GOT3 (cell line): ENCODE measurements around the gene SLIT1.

ENCODE experiments used
- DNase-seq: peaks from one replicate; lab custom pipeline; 2025; ENCODE audit warnings: mixed read lengths; lab: John Stamatoyannopoulos, UW

Gene SLIT1

DNA sequence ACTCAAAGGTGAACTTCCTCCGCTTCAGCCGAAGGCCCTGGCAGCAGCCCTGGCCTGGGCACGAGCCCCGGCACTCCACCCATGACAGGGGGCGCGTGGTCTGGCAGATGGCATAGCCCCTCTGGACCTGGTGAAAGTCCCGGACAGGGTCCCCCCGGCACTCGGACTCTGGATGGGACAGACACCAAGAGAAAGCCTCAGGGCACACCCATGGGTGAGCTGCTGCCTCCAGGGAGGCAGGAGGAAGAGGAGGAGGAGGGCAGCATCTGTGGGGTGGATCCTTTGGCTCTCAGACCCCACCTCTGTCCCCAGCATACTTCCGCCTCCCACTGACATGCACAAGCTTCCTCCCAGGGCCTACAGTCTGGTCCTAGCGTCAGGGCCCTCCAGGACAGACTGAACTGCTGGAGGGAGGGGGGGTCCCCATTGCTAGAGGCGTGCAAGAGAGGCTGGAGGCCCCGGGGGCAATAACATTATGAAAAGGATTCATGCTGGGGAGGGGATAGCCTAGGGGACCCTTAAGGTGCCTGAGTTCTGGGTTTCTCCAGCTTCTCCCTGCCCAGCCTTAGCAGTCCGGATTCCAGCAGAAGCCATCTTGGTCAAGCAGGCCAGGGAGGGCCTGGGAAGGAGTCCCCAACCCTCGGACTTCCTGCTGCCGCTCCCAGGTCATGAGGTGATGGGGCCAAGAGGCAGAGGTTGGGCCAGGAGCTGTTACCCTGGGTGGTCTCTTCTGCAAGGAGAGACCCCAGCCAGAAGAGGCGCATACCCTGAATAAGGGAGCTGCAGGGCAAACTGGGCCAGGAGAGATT is 184.4 kb downstream of the SLIT1 start:
- no peak for DNase-seq

DNA sequence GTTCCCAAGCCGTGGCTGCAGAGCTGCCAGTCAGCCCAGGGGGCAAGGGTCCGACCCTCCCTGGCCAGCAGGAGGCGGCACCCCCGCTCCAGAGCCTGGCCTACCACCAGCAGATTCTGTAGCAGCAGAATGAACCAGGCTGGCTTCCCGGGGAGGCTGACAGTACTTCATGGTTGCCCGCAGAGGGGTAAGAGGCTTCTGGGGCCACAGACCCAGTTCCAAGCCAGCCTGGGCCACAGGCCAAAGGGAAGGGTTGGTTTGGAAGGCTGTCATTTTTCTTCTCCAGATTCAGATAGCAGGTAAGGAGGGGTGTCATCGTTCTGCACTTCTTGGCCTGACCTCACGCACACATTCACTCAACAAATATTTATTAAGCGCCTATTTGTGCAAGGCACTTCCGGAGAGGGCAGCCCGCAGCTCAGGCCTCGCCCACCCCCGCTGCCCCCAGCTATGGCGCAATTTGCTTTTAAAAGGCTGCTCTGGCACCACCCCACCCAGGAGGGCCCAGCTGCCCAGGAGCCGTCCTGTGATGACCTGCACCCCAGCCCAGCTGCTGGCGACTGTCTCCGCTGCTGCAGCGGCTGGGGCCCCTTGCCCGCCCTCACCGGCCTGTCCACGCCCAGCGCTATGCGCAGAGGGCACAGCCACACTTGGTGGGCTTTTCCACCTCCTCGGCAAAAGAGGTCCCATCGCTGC is 185.1 kb downstream of the SLIT1 start:
- DNase-seq = no peak

- no peak for DNase-seq
Measured at GRCh38 chr10:96999987-97000386, 185.8 kb downstream of the SLIT1 start.

DNA sequence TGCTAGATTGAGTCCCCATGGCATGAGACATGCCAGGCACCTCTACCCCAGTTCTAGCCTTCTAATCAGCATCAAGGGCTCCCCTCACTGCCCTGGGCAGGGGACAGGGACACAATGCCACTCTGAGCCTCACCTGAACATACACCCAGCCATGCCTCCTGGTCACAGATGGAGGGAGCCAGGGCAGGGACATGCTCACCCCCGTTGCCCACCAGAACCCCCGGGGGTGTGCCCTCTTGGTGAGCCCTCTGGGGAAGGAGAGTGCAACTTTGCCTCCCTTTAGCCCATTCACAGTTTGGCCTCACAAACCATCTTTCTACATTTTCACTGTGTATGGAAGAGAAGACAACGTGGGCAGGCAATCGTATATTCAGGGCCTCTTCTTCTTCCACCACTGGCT is 186.4 kb downstream of the SLIT1 start:
- DNase-seq = no peak

- no peak for DNase-seq
Measured at GRCh38 chr10:96998329-96998888, 187.3 kb downstream of the SLIT1 start.

- no peak for DNase-seq
Measured at GRCh38 chr10:96996275-96996965, 189.3 kb downstream of the SLIT1 start.

- DNase-seq = no peak
Measured at GRCh38 chr10:96995851-96996250, 189.9 kb downstream of the SLIT1 start.

- DNase-seq = no peak
Measured at GRCh38 chr10:96992721-96993120, 193.0 kb downstream of the SLIT1 start.

DNA sequence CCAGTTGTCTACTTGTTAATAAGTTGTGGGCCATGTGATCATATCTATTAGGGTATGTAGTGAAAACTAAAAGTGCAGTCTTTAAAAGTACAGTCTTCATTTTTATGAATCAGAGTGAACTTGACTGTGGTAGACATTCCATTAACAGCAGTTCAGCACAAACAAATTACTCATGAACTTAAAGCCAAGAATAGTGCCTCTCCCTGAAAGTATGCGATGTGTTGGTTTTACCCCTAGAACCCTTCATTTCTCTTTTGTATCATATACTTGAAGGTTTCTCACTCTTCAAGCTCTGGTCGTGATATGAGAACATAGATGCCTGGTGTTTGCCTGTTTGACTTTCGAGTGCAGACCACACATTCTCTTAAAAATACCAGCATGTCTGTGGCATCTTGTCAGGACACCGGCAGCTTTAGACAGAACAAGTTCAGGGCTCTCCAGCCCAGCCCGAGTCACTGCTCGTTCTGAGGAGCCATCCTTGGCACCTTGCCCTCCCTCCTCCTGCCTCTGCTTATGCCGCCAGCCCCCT is 194.4 kb downstream of the SLIT1 start:
- DNase-seq = no peak

DNA sequence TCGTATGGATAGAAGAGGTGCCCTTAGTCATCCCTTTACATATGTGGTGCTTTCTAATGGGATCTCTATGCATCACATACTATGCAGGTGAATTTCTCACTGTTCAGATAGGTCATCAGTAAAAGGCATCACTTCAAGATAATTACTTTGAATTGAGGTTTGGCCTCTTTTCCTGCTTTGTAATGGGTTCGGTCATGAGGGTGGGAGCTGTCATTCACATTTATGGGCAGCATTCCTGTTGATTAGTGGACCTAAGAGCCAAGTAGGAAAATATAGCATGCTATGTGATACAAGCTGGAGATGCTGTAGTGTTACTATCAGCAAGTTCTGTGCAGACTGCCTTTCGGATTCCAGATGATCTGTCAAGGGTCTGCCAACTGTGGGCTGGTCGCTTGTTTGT is 197.3 kb downstream of the SLIT1 start:
- DNase-seq = no peak

- DNase-seq = no peak
Measured at GRCh38 chr10:96987842-96988175, 197.9 kb downstream of the SLIT1 start.

- no peak for DNase-seq
Measured at GRCh38 chr10:96987141-96987841, 198.5 kb downstream of the SLIT1 start.

DNA sequence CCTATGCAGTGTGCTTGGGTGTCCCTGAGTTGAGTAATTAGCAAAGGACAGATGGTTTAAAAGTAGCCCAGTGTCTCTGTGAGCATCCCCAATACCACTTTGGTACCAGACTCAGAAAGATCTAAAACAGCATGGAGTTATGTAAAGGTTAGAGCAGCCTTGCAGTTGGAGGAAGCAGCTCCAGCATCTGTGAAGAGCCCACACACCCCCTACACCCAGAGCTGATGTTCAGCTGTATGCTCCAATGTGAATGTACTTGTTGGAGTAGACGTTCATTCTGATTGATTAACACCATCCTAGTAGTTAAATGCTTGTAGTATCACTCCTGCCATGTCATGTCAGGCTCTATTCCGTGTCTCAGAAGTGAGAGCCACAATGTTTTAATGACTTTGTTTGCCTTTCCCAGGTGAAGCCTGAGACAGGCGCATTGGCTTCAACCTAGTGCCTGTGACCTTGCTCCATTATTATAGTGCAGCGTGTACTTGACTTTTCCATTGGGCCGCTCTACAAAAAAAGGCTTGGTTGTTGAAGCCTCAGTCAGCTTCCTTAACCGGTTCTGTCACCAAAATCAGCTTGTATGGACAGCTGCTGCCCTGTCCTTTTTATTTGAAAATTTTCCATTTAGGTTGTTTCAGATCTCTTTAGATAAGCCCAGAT is 199.4 kb downstream of the SLIT1 start:
- no peak for DNase-seq

GRCh38 chr10:96984541-96985131 is 201.1 kb downstream of the SLIT1 start:
- no peak for DNase-seq

DNA sequence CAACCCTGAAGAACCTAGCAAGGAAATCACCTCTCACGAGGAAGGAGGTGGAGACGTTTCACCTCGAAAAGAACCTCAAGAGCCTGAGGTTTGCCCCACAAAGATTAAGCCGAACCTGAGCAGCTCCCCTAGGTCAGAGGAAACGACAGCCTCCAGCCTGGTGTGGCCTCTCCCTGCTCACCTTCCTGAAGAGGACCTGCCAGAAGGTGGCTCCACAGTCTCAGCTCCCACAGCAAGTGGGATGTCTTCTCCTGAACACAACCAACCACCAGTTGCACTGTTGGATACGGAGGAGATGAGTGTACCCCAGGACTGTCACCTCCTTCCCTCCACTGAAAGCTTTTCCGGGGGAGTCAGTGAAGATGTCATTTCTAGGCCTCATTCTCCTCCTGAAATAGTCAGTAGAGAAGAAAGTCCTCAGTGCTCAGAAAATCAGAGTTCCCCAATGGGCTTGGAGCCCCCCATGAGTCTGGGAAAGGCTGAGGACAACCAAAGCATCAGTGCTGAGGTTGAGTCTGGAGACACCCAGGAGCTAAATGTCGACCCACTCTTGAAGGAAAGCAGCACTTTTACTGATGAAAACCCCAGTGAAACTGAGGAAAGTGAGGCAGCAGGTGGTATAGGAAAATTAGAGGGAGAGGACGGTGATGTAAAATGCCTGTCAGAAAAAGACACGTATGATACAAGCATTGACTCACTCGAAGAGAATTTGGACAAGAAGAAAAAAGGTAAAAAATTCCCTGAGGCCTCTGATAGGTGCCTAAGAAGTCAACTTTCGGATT is 203.4 kb downstream of the SLIT1 start:
- no peak for DNase-seq

GRCh38 chr10:96978621-96979154 is 207.1 kb downstream of the SLIT1 start:
- DNase-seq = no peak

DNA sequence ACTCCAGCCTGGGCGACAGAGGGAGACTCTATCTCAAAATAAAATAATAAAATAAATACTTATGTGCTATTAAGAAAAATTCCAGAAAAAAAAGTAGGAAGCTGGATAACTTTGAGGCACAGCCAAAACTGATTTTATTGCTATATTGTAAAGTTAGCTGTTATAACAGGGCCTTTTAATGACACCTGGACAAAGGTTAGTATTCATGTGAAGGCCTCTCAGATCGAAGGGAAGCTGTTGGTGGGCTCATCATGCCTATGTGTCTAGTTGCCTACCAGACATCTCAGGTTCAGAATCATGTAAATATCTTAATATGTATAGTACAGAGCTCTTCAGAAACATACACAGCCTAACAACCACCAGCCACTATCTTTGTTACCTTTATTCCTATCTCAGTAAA is 210.6 kb downstream of the SLIT1 start:
- no peak for DNase-seq

- DNase-seq = no peak
Measured at GRCh38 chr10:96973809-96974747, 211.7 kb downstream of the SLIT1 start.

DNA sequence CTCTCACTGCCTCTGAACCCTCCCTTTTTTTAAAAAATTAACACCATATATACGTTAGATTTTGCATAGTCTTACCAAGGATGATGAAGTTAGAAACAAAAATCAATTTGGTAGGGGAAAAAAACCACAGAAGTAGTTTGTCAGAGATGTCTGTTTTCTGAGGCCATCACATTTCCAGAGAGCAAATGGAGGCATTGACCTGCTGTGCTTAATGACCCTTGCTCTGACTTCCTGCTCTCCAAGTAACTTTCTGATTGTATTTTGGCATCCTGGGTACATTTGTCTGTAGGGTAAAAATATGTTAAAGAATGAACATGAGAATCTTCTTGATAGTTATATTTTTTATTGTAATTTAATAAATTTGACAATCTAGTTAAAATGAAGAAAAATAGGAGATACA is 213.5 kb downstream of the SLIT1 start:
- no peak for DNase-seq
